SK-N-SH (cell line): ENCODE measurements around the gene IFT74.

ENCODE experiments used
- EP300 ChIP-seq, 2 experiments: IDR thresholded peaks; 2 replicates each; pipeline versions ENCODE4 v1.4.0 to v1.6.1; 2012; ENCODE audit warnings: borderline replicate concordance in 1 of 2, low read depth in 1 of 2, low read length in 1 of 2
- GABPA ChIP-seq: IDR thresholded peaks from 2 replicates; pipeline ENCODE4 v1.4.0; 2012; ENCODE audit warnings: low read depth, mild to moderate bottlenecking
- JUND ChIP-seq: IDR thresholded peaks from 2 replicates; pipeline ENCODE4 v1.4.0; 2012
- MXI1 ChIP-seq: IDR thresholded peaks from 2 replicates; pipeline ENCODE4 v1.6.1; 2012; ENCODE audit warnings: mild to moderate bottlenecking, low read depth, low read length, improper control_type of control experiment
- RFX5 ChIP-seq: IDR thresholded peaks from 2 replicates; pipeline ENCODE4 v1.6.1; 2012; ENCODE audit warnings: mild to moderate bottlenecking, improper control_type of control experiment, low read length
- YY1 ChIP-seq: IDR thresholded peaks from 2 replicates; pipeline ENCODE4 v1.4.0; 2012; ENCODE audit warnings: low read depth, mild to moderate bottlenecking
- TF ChIP-seq, protein P1 (sequence below): fragments of 200-600 bp; sonication (generic); IDR thresholded peaks from 2 replicates; pipeline ENCODE4 v1.6.1; 2017; ENCODE audit warnings: antibody characterized with exemption, mild to moderate bottlenecking, moderate library complexity
- TF ChIP-seq, protein P2 (sequence below): IDR thresholded peaks from 2 replicates; pipeline ENCODE4 v1.6.1; 2012; ENCODE audit warnings: mild to moderate bottlenecking, low read depth, low read length, moderate library complexity
- TF ChIP-seq, protein P3 (sequence below): IDR thresholded peaks from 2 replicates; pipeline ENCODE4 v1.4.0; 2012; ENCODE audit warnings: low read depth

DNA sequence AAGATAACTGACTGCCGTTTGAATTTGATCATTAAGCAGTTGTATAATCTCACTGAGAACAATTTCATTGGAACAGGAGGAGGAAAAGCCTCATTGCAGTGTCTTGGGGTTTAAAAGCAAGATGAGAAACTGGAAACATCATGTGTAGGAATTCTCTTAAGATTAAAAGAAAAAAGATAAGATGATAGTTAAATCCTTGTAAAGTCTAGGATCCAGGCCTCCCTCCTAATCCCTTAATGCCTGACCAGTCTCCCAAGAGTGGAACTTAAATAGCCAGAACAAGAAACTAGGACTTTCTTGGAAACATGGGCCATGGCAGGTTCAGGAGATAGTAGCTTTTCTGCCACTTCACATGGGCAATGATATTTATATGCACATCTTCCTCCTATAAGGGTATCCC, 86.3 kb downstream of the IFT74 start:
- TF ChIP-seq, protein P1, sequence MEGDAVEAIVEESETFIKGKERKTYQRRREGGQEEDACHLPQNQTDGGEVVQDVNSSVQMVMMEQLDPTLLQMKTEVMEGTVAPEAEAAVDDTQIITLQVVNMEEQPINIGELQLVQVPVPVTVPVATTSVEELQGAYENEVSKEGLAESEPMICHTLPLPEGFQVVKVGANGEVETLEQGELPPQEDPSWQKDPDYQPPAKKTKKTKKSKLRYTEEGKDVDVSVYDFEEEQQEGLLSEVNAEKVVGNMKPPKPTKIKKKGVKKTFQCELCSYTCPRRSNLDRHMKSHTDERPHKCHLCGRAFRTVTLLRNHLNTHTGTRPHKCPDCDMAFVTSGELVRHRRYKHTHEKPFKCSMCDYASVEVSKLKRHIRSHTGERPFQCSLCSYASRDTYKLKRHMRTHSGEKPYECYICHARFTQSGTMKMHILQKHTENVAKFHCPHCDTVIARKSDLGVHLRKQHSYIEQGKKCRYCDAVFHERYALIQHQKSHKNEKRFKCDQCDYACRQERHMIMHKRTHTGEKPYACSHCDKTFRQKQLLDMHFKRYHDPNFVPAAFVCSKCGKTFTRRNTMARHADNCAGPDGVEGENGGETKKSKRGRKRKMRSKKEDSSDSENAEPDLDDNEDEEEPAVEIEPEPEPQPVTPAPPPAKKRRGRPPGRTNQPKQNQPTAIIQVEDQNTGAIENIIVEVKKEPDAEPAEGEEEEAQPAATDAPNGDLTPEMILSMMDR: no peak
- TF ChIP-seq, protein P2, sequence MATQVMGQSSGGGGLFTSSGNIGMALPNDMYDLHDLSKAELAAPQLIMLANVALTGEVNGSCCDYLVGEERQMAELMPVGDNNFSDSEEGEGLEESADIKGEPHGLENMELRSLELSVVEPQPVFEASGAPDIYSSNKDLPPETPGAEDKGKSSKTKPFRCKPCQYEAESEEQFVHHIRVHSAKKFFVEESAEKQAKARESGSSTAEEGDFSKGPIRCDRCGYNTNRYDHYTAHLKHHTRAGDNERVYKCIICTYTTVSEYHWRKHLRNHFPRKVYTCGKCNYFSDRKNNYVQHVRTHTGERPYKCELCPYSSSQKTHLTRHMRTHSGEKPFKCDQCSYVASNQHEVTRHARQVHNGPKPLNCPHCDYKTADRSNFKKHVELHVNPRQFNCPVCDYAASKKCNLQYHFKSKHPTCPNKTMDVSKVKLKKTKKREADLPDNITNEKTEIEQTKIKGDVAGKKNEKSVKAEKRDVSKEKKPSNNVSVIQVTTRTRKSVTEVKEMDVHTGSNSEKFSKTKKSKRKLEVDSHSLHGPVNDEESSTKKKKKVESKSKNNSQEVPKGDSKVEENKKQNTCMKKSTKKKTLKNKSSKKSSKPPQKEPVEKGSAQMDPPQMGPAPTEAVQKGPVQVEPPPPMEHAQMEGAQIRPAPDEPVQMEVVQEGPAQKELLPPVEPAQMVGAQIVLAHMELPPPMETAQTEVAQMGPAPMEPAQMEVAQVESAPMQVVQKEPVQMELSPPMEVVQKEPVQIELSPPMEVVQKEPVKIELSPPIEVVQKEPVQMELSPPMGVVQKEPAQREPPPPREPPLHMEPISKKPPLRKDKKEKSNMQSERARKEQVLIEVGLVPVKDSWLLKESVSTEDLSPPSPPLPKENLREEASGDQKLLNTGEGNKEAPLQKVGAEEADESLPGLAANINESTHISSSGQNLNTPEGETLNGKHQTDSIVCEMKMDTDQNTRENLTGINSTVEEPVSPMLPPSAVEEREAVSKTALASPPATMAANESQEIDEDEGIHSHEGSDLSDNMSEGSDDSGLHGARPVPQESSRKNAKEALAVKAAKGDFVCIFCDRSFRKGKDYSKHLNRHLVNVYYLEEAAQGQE: no peak
- TF ChIP-seq, protein P3, sequence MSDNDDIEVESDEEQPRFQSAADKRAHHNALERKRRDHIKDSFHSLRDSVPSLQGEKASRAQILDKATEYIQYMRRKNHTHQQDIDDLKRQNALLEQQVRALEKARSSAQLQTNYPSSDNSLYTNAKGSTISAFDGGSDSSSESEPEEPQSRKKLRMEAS: no peak
- TF ChIP-seq EP300 (IDR thresholded peaks at IDR 0.05; ENCODE audit: borderline replicate concordance in 1 of 2, low read depth in 1 of 2, low read length in 1 of 2) (no peak), YY1 (no peak), JUND (no peak), MXI1 (no peak), GABPA (no peak), RFX5 (no peak)
